ENCODE data around the gene BIN1. TPM values are rescaled to one million over a fixed set of nuclear protein-coding genes. Genes with fewer than 3 reads are reported as not detected.

BIN1 gene
- polyA plus RNA-seq, 1 donor from 2014 or later = 61.9 TPM

DNA sequence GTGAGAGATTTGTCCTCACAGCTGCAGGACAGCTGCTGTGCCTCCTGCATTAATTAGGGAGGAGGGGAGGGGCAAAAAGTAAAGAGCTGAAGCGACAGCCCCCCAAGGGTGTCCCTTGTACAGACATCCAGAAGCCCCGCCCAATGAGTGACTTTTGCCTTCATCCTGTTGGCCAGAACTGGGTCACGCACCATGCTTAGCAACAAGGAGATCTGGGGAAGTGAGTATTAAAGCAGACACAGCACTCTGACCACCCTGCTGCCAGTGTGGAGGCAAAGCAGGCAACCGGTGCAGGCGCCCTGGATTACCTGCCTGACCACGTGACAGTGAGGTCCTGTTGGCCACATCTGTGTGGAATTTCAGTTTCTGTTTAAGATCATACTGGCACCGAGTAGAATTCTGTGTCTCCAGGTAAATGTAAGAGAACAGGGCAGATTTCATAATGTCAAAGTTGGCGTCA, 21.5 kb upstream of the BIN1 start:
- Histone ChIP-seq H3K9me2 (ENCODE audit: insufficient read depth, low read length) (no peaks in the 10 kb centered on the region), H3K4me2 (ENCODE audit: low read length) (no peak overlapping the region), H3K27me3 (ENCODE audit: insufficient read depth, low read depth, low read length) (no peaks in the 10 kb centered on the region), H3K9me3 (ENCODE audit: low read length) (no peaks in the 10 kb centered on the region), H3K27ac (ENCODE audit: low read length) (no peak overlapping the region), H3K36me3 (ENCODE audit: insufficient read depth, low read length) (no peaks in the 10 kb centered on the region), H3F3A (ENCODE audit: insufficient read depth, low read length, poor library complexity, severe bottlenecking) (no peaks in the 10 kb centered on the region), H3K79me2 (replicated peaks; ENCODE audit: insufficient read depth, low read length) (no peaks in the 10 kb centered on the region), H3K9ac (ENCODE audit: low read length) (no peak overlapping the region), H3K4me3 (ENCODE audit: low read length) (no peak overlapping the region), H4K20me1 (ENCODE audit: insufficient read depth) (no peaks in the 10 kb centered on the region), H2AFZ (ENCODE audit: low read depth, low read length) (no peak overlapping the region)
- TF ChIP-seq RAD21 (conservative IDR thresholded peaks at IDR 0.05) = no peak
- TF ChIP-seq POLR2AphosphoS5 (IDR thresholded peaks at IDR 0.05) = no peak
- no peak for TF ChIP-seq SMC3 (conservative IDR thresholded peaks at IDR 0.05; ENCODE audit: poor library complexity)
- TF ChIP-seq, protein P1, sequence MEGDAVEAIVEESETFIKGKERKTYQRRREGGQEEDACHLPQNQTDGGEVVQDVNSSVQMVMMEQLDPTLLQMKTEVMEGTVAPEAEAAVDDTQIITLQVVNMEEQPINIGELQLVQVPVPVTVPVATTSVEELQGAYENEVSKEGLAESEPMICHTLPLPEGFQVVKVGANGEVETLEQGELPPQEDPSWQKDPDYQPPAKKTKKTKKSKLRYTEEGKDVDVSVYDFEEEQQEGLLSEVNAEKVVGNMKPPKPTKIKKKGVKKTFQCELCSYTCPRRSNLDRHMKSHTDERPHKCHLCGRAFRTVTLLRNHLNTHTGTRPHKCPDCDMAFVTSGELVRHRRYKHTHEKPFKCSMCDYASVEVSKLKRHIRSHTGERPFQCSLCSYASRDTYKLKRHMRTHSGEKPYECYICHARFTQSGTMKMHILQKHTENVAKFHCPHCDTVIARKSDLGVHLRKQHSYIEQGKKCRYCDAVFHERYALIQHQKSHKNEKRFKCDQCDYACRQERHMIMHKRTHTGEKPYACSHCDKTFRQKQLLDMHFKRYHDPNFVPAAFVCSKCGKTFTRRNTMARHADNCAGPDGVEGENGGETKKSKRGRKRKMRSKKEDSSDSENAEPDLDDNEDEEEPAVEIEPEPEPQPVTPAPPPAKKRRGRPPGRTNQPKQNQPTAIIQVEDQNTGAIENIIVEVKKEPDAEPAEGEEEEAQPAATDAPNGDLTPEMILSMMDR (IDR thresholded peaks at IDR 0.05; ENCODE audit: poor library complexity, severe bottlenecking) = no peak
- TF ChIP-seq TAF1 (IDR thresholded peaks at IDR 0.05; ENCODE audit: low read depth) = no peak
- TF ChIP-seq EZH2 (IDR thresholded peaks at IDR 0.05; ENCODE audit: borderline replicate concordance, insufficient read depth, low read length, poor library complexity, severe bottlenecking) = no peak
- TF ChIP-seq, protein P2, sequence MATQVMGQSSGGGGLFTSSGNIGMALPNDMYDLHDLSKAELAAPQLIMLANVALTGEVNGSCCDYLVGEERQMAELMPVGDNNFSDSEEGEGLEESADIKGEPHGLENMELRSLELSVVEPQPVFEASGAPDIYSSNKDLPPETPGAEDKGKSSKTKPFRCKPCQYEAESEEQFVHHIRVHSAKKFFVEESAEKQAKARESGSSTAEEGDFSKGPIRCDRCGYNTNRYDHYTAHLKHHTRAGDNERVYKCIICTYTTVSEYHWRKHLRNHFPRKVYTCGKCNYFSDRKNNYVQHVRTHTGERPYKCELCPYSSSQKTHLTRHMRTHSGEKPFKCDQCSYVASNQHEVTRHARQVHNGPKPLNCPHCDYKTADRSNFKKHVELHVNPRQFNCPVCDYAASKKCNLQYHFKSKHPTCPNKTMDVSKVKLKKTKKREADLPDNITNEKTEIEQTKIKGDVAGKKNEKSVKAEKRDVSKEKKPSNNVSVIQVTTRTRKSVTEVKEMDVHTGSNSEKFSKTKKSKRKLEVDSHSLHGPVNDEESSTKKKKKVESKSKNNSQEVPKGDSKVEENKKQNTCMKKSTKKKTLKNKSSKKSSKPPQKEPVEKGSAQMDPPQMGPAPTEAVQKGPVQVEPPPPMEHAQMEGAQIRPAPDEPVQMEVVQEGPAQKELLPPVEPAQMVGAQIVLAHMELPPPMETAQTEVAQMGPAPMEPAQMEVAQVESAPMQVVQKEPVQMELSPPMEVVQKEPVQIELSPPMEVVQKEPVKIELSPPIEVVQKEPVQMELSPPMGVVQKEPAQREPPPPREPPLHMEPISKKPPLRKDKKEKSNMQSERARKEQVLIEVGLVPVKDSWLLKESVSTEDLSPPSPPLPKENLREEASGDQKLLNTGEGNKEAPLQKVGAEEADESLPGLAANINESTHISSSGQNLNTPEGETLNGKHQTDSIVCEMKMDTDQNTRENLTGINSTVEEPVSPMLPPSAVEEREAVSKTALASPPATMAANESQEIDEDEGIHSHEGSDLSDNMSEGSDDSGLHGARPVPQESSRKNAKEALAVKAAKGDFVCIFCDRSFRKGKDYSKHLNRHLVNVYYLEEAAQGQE (IDR thresholded peaks at IDR 0.05; ENCODE audit: borderline replicate concordance) = no peak

DNA sequence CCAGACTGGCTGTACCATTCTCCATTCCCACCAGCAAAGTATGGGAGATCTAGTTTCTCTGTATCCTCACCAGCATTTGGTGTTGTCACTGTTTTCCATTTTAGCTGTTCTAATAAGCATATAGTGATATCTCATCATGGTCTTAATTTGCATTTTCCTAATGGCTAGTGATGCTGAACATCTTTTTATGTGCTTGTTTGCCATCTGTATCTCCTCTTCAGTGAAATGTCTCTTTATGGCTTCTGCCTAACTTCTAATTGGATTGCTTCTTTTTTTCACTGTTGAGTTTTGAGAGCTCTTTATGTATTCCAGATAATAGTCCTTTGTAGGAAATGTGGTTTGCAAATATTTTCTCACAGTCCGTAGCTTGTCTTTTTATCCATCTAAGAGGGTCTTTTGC, 18.9 kb upstream of the BIN1 start:
- no peaks in the 10 kb centered on the region for H3K27me3 ChIP-seq (ENCODE audit: insufficient read depth, low read depth, low read length)
- no peak overlapping the region for H2AFZ ChIP-seq (ENCODE audit: low read depth, low read length)
- no peak overlapping the region for H3K9ac ChIP-seq (ENCODE audit: low read length)
- H3K4me3 ChIP-seq (ENCODE audit: low read length) = no peak overlapping the region
- TF ChIP-seq, protein P1 (IDR thresholded peaks at IDR 0.05; ENCODE audit: poor library complexity, severe bottlenecking) = no peak
- TF ChIP-seq RAD21 (conservative IDR thresholded peaks at IDR 0.05) = no peak
- TF ChIP-seq, protein P2 (IDR thresholded peaks at IDR 0.05; ENCODE audit: borderline replicate concordance) = no peak
- no peak overlapping the region for H3K27ac ChIP-seq (ENCODE audit: low read length)
- peaks cover 4% of the 10 kb centered on the region for H3K9me3 ChIP-seq (ENCODE audit: low read length)
- no peaks in the 10 kb centered on the region for H3K36me3 ChIP-seq (ENCODE audit: insufficient read depth, low read length)
- no peaks in the 10 kb centered on the region for H3F3A ChIP-seq (ENCODE audit: insufficient read depth, low read length, poor library complexity, severe bottlenecking)
- no peaks in the 10 kb centered on the region for H3K9me2 ChIP-seq (ENCODE audit: insufficient read depth, low read length)
- H3K4me2 ChIP-seq (ENCODE audit: low read length) = no peak overlapping the region
- no peaks in the 10 kb centered on the region for H4K20me1 ChIP-seq (ENCODE audit: insufficient read depth)
- no peaks in the 10 kb centered on the region for H3K79me2 ChIP-seq (replicated peaks; ENCODE audit: insufficient read depth, low read length)
